ENCODE results near the gene IMP4. TPM values are rescaled to one million over a fixed set of nuclear protein-coding genes. Genes with fewer than 3 reads are reported as not detected.
A peak's percentile ranks its signal among the peaks of the same experiment; 100 is the strongest.

Gene IMP4
- total RNA-seq, 1 experiment from 2014 or later = 233 TPM

DNA sequence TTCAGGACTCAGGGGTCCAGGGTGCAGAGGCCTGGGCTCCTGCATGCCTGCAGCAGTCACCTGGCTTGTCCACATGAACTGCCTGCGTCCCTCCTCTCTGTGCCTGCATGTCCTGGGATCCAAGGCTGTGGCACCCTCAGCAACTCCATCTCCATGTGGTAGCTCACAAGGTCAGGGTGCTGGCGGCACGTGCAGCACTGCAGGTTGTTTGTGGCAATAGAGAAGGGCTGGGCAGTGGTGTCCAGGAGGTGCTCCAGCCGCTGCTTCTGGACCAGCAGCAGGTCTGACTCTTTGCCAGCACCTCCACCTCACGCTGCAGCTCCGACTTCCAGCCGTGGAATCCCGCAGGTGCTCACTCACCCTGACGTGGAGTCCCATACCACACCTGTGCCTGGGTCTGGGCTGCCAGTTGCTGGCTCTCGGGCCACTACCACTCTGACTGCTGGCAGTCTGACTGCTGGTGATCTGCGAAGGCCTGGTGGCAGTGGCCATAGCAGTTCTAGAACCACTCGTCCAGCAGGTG is 28.8 kb upstream of the IMP4 start:
- Histone ChIP-seq H2AFZ (ENCODE audit: low read length) (no peak overlapping the region), H3K9me2 (replicated peaks; ENCODE audit: insufficient read depth, low read length) (no peaks in the 10 kb centered on the region), H4K20me1 (ENCODE audit: insufficient read depth, low read depth, low read length) (no peaks in the 10 kb centered on the region), H3K9ac (ENCODE audit: low read length) (no peak overlapping the region), H3K27ac (ENCODE audit: low read length) (no peak overlapping the region), H3K27me3 (ENCODE audit: low read length) (no peaks in the 10 kb centered on the region), H3K9me3 (ENCODE audit: low read length) (no peaks in the 10 kb centered on the region), H3K4me2 (ENCODE audit: low read depth, low read length, poor library complexity, severe bottlenecking) (no peak overlapping the region), H3K79me2 (ENCODE audit: low read length) (no peaks in the 10 kb centered on the region), H3K4me3 (ENCODE audit: low read length) (no peak overlapping the region), H3K4me1 (ENCODE audit: low read length) (no peaks in the 10 kb centered on the region), H3K36me3 (ENCODE audit: insufficient read depth, low read length) (no peaks in the 10 kb centered on the region)
- DNase-seq = no peak

- H3K36me3 ChIP-seq (ENCODE audit: insufficient read depth, low read length) = no peaks in the 10 kb centered on the region
- H3K9me2 ChIP-seq (replicated peaks; ENCODE audit: insufficient read depth, low read length) = no peaks in the 10 kb centered on the region
- no peak overlapping the region for H3K27ac ChIP-seq (ENCODE audit: low read length)
- no peaks in the 10 kb centered on the region for H3K27me3 ChIP-seq (ENCODE audit: low read length)
- H3K9ac ChIP-seq (ENCODE audit: low read length) = no peak overlapping the region
- no peak overlapping the region for H3K4me2 ChIP-seq (ENCODE audit: low read depth, low read length, poor library complexity, severe bottlenecking)
- no peak overlapping the region for H3K4me3 ChIP-seq (ENCODE audit: low read length)
- no peaks in the 10 kb centered on the region for H4K20me1 ChIP-seq (ENCODE audit: insufficient read depth, low read depth, low read length)
- H3K79me2 ChIP-seq (ENCODE audit: low read length) = no peaks in the 10 kb centered on the region
- no peaks in the 10 kb centered on the region for H3K9me3 ChIP-seq (ENCODE audit: low read length)
- DNase-seq = no peak
- no peak overlapping the region for H2AFZ ChIP-seq (ENCODE audit: low read length)
- H3K4me1 ChIP-seq (ENCODE audit: low read length) = no peaks in the 10 kb centered on the region
Measured at GRCh38 chr2:130314377-130314776, 28.3 kb upstream of the IMP4 start.

DNA sequence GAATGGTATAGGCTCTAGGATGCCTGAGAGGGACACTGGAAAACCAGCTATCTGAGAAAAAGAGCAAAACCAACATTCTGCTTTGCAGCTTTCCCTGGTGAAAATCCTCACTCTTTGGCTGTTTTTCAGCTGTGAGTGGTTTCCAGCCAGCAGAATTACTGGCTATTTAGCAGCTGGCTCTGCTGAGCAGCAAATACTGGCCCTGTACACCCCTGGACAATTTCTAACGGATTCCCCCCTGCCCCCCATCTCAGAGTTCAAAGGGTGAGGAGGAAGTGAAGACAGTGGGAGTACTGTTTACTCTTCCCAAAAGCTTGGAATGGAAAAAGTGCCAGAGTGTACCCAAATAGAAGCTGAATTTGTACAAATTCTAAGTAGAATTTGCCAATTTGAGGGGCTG is 26.1 kb upstream of the IMP4 start:
- H3K79me2 ChIP-seq (ENCODE audit: low read length) = no peaks in the 10 kb centered on the region
- H3K4me1 ChIP-seq (ENCODE audit: low read length) = no peaks in the 10 kb centered on the region
- H3K9me3 ChIP-seq (ENCODE audit: low read length) = no peaks in the 10 kb centered on the region
- H3K36me3 ChIP-seq (ENCODE audit: insufficient read depth, low read length) = no peaks in the 10 kb centered on the region
- no peak overlapping the region for H3K4me3 ChIP-seq (ENCODE audit: low read length)
- no peak overlapping the region for H3K4me2 ChIP-seq (ENCODE audit: low read depth, low read length, poor library complexity, severe bottlenecking)
- DNase-seq = no peak
- no peak overlapping the region for H3K27ac ChIP-seq (ENCODE audit: low read length)
- no peak overlapping the region for H3K9ac ChIP-seq (ENCODE audit: low read length)
- H3K9me2 ChIP-seq (replicated peaks; ENCODE audit: insufficient read depth, low read length) = no peaks in the 10 kb centered on the region
- no peaks in the 10 kb centered on the region for H4K20me1 ChIP-seq (ENCODE audit: insufficient read depth, low read depth, low read length)
- no peak overlapping the region for H2AFZ ChIP-seq (ENCODE audit: low read length)
- H3K27me3 ChIP-seq (ENCODE audit: low read length) = no peaks in the 10 kb centered on the region

- Histone ChIP-seq H3K4me3 (ENCODE audit: low read length) (no peak overlapping the region), H2AFZ (ENCODE audit: low read length) (no peak overlapping the region), H3K27ac (ENCODE audit: low read length) (no peak overlapping the region), H3K79me2 (ENCODE audit: low read length) (no peaks in the 10 kb centered on the region), H4K20me1 (ENCODE audit: insufficient read depth, low read depth, low read length) (no peaks in the 10 kb centered on the region), H3K9me3 (ENCODE audit: low read length) (no peaks in the 10 kb centered on the region), H3K27me3 (ENCODE audit: low read length) (no peaks in the 10 kb centered on the region), H3K9ac (ENCODE audit: low read length) (no peak overlapping the region), H3K36me3 (ENCODE audit: insufficient read depth, low read length) (no peaks in the 10 kb centered on the region), H3K9me2 (replicated peaks; ENCODE audit: insufficient read depth, low read length) (no peaks in the 10 kb centered on the region), H3K4me1 (ENCODE audit: low read length) (no peaks in the 10 kb centered on the region), H3K4me2 (ENCODE audit: low read depth, low read length, poor library complexity, severe bottlenecking) (no peak overlapping the region)
- no peak for DNase-seq
Measured at GRCh38 chr2:130318906-130319305, 23.8 kb upstream of the IMP4 start.

DNA sequence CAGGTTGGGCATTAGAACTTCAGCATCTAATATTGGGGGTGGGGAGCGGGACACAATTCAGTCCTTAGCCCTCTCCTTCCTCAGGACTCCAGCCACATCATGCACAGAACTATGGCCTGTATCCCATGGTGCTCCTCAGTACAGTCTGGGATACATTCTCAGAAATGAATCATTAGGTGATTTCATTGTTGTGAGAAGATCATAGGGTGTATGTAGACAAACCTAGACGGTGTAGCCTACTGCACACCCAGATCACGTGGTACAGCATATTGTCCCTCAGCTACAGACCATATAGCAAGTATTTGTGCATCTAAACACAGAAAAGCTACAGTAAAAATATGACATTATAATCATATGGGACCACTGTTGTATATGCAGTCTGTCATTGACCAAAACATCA is 23.2 kb upstream of the IMP4 start:
- H3K79me2 ChIP-seq (ENCODE audit: low read length) = no peaks in the 10 kb centered on the region
- no peak for DNase-seq
- no peaks in the 10 kb centered on the region for H3K36me3 ChIP-seq (ENCODE audit: insufficient read depth, low read length)
- no peak overlapping the region for H3K4me3 ChIP-seq (ENCODE audit: low read length)
- no peaks in the 10 kb centered on the region for H3K9me3 ChIP-seq (ENCODE audit: low read length)
- no peaks in the 10 kb centered on the region for H4K20me1 ChIP-seq (ENCODE audit: insufficient read depth, low read depth, low read length)
- no peaks in the 10 kb centered on the region for H3K27me3 ChIP-seq (ENCODE audit: low read length)
- no peak overlapping the region for H3K27ac ChIP-seq (ENCODE audit: low read length)
- no peaks in the 10 kb centered on the region for H3K4me1 ChIP-seq (ENCODE audit: low read length)
- no peak overlapping the region for H3K4me2 ChIP-seq (ENCODE audit: low read depth, low read length, poor library complexity, severe bottlenecking)
- no peak overlapping the region for H2AFZ ChIP-seq (ENCODE audit: low read length)
- H3K9me2 ChIP-seq (replicated peaks; ENCODE audit: insufficient read depth, low read length) = no peaks in the 10 kb centered on the region
- H3K9ac ChIP-seq (ENCODE audit: low read length) = no peak overlapping the region

DNA sequence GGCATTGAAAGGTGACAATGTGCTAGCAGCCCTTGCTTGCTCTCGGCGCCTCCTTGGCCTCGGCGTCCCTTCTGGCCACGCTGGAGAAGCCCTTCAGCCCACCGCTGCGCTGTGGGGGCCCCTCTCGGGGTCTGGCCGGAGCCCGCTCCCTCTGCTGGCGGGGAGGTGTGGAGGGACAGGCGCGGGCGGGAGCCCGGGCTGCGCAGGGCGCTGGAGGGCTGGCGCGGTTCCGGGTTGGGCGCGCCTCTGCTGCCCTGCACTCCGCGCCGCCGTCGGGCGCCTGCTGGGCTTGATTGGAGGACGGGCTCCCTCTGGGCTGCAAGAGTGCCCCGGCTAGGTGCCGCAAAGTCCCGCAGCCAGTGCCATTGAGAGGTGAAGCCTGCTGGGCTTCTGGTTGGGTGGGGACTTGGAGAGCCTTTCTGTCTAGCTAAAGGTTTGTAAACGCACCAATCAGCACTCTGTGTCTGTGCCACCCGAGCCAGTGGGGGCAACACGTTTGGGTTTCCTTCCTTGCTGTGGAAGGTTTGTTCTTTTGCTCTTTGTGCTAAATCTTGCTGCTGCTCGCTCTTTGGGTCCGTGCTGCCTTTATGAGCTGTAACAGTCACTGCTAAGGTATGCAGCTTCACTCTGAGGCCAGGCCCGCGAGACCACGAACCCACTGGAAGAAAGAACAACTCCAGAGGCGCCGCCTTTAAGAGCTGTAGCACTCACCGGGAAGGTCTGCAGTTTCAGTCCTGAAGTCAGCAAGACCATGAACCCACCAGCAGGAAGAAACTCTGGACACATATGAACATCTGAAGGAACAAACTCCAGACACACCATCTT is 14.8 kb upstream of the IMP4 start:
- H3K9me3 ChIP-seq (ENCODE audit: low read length) = no peaks in the 10 kb centered on the region
- DNase-seq = no peak
- no peak overlapping the region for H3K9ac ChIP-seq (ENCODE audit: low read length)
- no peaks in the 10 kb centered on the region for H3K9me2 ChIP-seq (replicated peaks; ENCODE audit: insufficient read depth, low read length)
- H3K79me2 ChIP-seq (ENCODE audit: low read length) = no peaks in the 10 kb centered on the region
- no peak overlapping the region for H3K4me3 ChIP-seq (ENCODE audit: low read length)
- no peak overlapping the region for H2AFZ ChIP-seq (ENCODE audit: low read length)
- H3K27me3 ChIP-seq (ENCODE audit: low read length) = no peaks in the 10 kb centered on the region
- H3K4me2 ChIP-seq (ENCODE audit: low read depth, low read length, poor library complexity, severe bottlenecking) = no peak overlapping the region
- H3K36me3 ChIP-seq (ENCODE audit: insufficient read depth, low read length) = no peaks in the 10 kb centered on the region
- no peaks in the 10 kb centered on the region for H4K20me1 ChIP-seq (ENCODE audit: insufficient read depth, low read depth, low read length)
- H3K4me1 ChIP-seq (ENCODE audit: low read length) = peaks cover 3% of the 10 kb centered on the region
- no peak overlapping the region for H3K27ac ChIP-seq (ENCODE audit: low read length)

DNA sequence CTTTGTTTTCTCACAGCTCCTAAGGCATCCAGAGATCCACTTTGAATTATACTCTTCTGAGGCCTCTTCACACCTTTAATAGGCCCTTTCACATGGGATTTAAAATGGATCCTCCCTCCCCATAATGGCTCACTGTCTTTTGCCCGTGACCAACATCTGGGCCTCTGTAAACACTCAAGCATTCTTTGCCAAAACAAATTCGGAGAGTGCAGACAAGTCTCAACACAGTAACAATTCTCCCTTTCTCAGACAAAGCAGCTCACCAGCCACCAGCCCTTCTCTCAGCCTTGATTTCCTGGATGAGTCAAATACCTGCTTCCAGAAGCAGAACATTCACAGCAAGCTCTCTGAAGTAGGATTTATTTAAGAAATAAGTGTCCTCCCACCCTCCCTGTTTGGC is 14.0 kb upstream of the IMP4 start:
- DNase-seq = no peak
- no peaks in the 10 kb centered on the region for H3K9me3 ChIP-seq (ENCODE audit: low read length)
- peak overlapping the region; percentile 28; the same call in 1 of the 2 replicates for H2AFZ ChIP-seq (ENCODE audit: low read length)
- no peak overlapping the region for H3K4me3 ChIP-seq (ENCODE audit: low read length)
- H3K27ac ChIP-seq (ENCODE audit: low read length) = no peak overlapping the region
- H3K9me2 ChIP-seq (replicated peaks; ENCODE audit: insufficient read depth, low read length) = no peaks in the 10 kb centered on the region
- H3K9ac ChIP-seq (ENCODE audit: low read length) = no peak overlapping the region
- no peaks in the 10 kb centered on the region for H4K20me1 ChIP-seq (ENCODE audit: insufficient read depth, low read depth, low read length)
- no peak overlapping the region for H3K4me2 ChIP-seq (ENCODE audit: low read depth, low read length, poor library complexity, severe bottlenecking)
- no peaks in the 10 kb centered on the region for H3K27me3 ChIP-seq (ENCODE audit: low read length)
- H3K4me1 ChIP-seq (ENCODE audit: low read length) = peaks cover 5% of the 10 kb centered on the region
- H3K36me3 ChIP-seq (ENCODE audit: insufficient read depth, low read length) = no peaks in the 10 kb centered on the region
- H3K79me2 ChIP-seq (ENCODE audit: low read length) = no peaks in the 10 kb centered on the region

DNA sequence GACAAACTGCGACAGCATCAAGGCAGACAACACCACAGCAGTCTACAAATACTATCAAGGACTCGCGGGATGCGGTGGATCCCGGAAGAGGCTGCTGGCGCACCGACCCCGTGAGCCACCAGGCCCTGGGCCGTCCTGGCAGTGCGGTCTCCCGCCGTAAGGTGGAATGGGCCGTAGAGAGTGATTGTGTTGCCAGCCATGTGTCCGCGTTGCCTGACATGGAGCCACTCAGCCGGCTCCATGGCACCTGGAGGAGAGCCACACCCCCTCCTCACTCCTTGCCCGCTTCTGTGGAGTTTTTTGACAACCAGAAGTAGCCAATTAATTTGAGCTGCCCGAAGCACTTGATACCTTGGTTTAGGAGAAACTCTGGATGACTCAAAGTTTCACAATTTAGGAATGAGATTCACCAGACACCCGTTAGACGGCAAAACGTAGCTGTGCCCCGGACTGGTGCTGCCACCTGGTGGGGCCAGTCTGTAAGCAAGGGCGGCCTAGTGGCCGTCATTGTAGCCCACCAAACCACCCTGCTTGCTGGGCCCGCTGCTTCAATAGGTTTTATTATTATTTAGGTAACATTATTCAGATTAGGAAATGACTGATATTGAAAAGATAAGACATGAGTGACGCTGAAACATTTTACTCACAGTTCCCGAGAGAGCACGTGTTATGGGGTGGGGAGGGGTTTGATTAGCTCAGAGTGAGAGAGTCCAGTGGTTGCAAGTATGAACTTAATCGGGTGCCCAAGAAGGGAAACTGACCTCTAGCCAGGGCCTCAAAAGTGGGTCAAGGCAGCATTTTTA is 10.2 kb upstream of the IMP4 start:
- H3K9ac ChIP-seq (ENCODE audit: low read length) = no peak overlapping the region; the same call in 1 of the 2 replicates
- no peak overlapping the region for H3K4me3 ChIP-seq (ENCODE audit: low read length)
- no peak overlapping the region for H3K27ac ChIP-seq (ENCODE audit: low read length)
- no peaks in the 10 kb centered on the region for H4K20me1 ChIP-seq (ENCODE audit: insufficient read depth, low read depth, low read length)
- H3K79me2 ChIP-seq (ENCODE audit: low read length) = no peaks in the 10 kb centered on the region
- peaks cover 13% of the 10 kb centered on the region for H3K4me1 ChIP-seq (ENCODE audit: low read length)
- H3K27me3 ChIP-seq (ENCODE audit: low read length) = no peaks in the 10 kb centered on the region
- H2AFZ ChIP-seq (ENCODE audit: low read length) = peak overlapping the region; percentile 88
- peak; percentile 88 for DNase-seq
- no peaks in the 10 kb centered on the region for H3K9me3 ChIP-seq (ENCODE audit: low read length)
- H3K36me3 ChIP-seq (ENCODE audit: insufficient read depth, low read length) = no peaks in the 10 kb centered on the region
- H3K9me2 ChIP-seq (replicated peaks; ENCODE audit: insufficient read depth, low read length) = no peaks in the 10 kb centered on the region
- peak overlapping the region; percentile 36 for H3K4me2 ChIP-seq (ENCODE audit: low read depth, low read length, poor library complexity, severe bottlenecking)

Data from Karpas-422 (cell line).